CD4-positive, CD25-positive, alpha-beta regulatory T cell (primary cell): ENCODE results near the gene PRKACA. TPM values are rescaled to one million over a fixed set of nuclear protein-coding genes. Genes with fewer than 3 reads are reported as not detected.

Experiments
- ATAC-seq, 2 donors: fragments of 150-1000 bp; cut with Tn5 transposase; one replicate each; pipeline ENCODE4 v1.10.0; 2021; ENCODE audit warnings: low read depth in 2 of 2, moderate number of reproducible peaks in 2 of 2, moderate library complexity in 1 of 2
- DNase-seq, 3 donors: peaks; one replicate each; pipeline versions ENCODE4 v3.0.0 to v3.0.0-alpha.2; 2012 to 2022; ENCODE audit warnings: mixed read lengths in 1 of 3
- H3K27ac ChIP-seq: one replicate; pipeline ENCODE4 v1.7.0; 2013; ENCODE audit warnings: mild to moderate bottlenecking, low read length; ENCODE audit not compliant: insufficient read depth, poor library complexity, severe bottlenecking
- H3K27me3 ChIP-seq: one replicate; pipeline ENCODE4 v1.7.0; 2013; ENCODE audit warnings: low read length; ENCODE audit not compliant: control insufficient read depth, insufficient read depth
- H3K36me3 ChIP-seq: one replicate; pipeline ENCODE4 v1.7.0; 2013; ENCODE audit warnings: mild to moderate bottlenecking, low read length, moderate library complexity; ENCODE audit not compliant: control insufficient read depth, insufficient read depth
- H3K4me1 ChIP-seq: 2 replicates; pipeline ENCODE4 v1.7.0; 2013; ENCODE audit warnings: mild to moderate bottlenecking, low read length; ENCODE audit not compliant: insufficient read depth, control insufficient read depth, poor library complexity, severe bottlenecking
- H3K4me3 ChIP-seq: one replicate; pipeline ENCODE4 v1.7.0; 2013; ENCODE audit warnings: low read depth, mild to moderate bottlenecking, low read length, moderate library complexity
- H3K9me3 ChIP-seq, 2 experiments: 1 replicate in 1 of 2; 2 replicates in 1 of 2; pipeline ENCODE4 v1.7.0; 2013; ENCODE audit warnings: low read length in 2 of 2, mild to moderate bottlenecking in 1 of 2, moderate library complexity in 1 of 2; ENCODE audit not compliant: control insufficient read depth in 2 of 2
- H3K27ac Mint-ChIP-seq, 3 donors: one replicate each; pipeline ENCODE4 v1.8.0; 2020 to 2022; ENCODE audit warnings: mild to moderate bottlenecking in 3 of 3, mixed read lengths in 3 of 3, moderate library complexity in 2 of 3
- H3K27me3 Mint-ChIP-seq: one replicate; pipeline ENCODE4 v1.8.0; 2022; ENCODE audit warnings: mild to moderate bottlenecking, mixed read lengths
- H3K36me3 Mint-ChIP-seq: one replicate; pipeline ENCODE4 v1.8.0; 2020; ENCODE audit warnings: mixed read lengths
- H3K4me1 Mint-ChIP-seq, 4 donors: one replicate each; pipeline ENCODE4 v1.8.0; 2020 to 2022; ENCODE audit warnings: mixed read lengths in 4 of 4, mild to moderate bottlenecking in 1 of 4
- H3K4me3 Mint-ChIP-seq, 4 donors: one replicate each; pipeline ENCODE4 v1.8.0; 2020 to 2022; ENCODE audit warnings: mild to moderate bottlenecking in 4 of 4, mixed read lengths in 4 of 4, moderate library complexity in 3 of 4
- H3K9me3 Mint-ChIP-seq, 7 donors: one replicate each; pipeline ENCODE4 v1.8.0; 2020 to 2022; ENCODE audit warnings: mixed read lengths in 7 of 7, mild to moderate bottlenecking in 3 of 7, moderate library complexity in 2 of 7
- polyA plus RNA-seq, 4 donors: library from polyadenylated mRNA; unstranded; fragments of 300-500 nt; fragmentation: Illumina TruSeq; gene quantifications; one replicate each; pipeline ENCODE4 v1.2.3, GENCODE V29; 2021
- total RNA-seq: library from RNA; stranded (reverse); gene quantifications from one replicate; pipeline ENCODE4 v1.2.3, GENCODE V29; 2022

PRKACA gene
- total RNA-seq (40.2 TPM), polyA plus RNA-seq (1 to 10 TPM in 2 of 4 donors, under 1 TPM in 2; 0.47 to 1.8 (median 1.00) TPM)

- H3K36me3 Mint-ChIP-seq: no peaks in the 10 kb centered on the region
- H3K9me3 Mint-ChIP-seq: peaks cover 0 to 2% (median 0%) of the 10 kb centered on the region in 7 donors
- H3K4me3 Mint-ChIP-seq: peak within 1 kb of the TSS; percentile 95 to 98 (median 98)
- no peaks in the 10 kb centered on the region for H3K9me3 ChIP-seq
- no peaks in the 10 kb centered on the region for H3K27me3 ChIP-seq
- H3K4me3 ChIP-seq: peak within 1 kb of the TSS; percentile 53
- peaks cover 0 to 47% (median 31%) of the 10 kb centered on the region in 4 donors for H3K4me1 Mint-ChIP-seq
- DNase-seq (peak; percentile 98 to 99 (median 98)), ATAC-seq (peak; percentile 96 to 98)
- H3K27ac ChIP-seq: peak within 1 kb of the TSS; percentile 70
- H3K27me3 Mint-ChIP-seq: no peaks in the 10 kb centered on the region
- peak within 1 kb of the TSS; percentile 88 to 97 (median 91) for H3K27ac Mint-ChIP-seq
- no peaks in the 10 kb centered on the region for H3K36me3 ChIP-seq
- peaks cover 41% of the 10 kb centered on the region for H3K4me1 ChIP-seq
Measured at GRCh38 chr19:14117668-14118164, at the start of gene PRKACA. PRKACA (minus strand) TSS chr19:14117762; CDS start chr19:14117547, 215 bp downstream.

- Mint-ChIP-seq H3K27ac (peak overlapping the region; percentile 90 to 97 (median 92)), H3K27me3 (no peaks in the 10 kb centered on the region), H3K9me3 (peaks cover 0 to 2% (median 0%) of the 10 kb centered on the region in 7 donors), H3K36me3 (peaks cover 15% of the 10 kb centered on the region), H3K4me3 (peak overlapping the region; percentile 82 to 86 (median 86)), H3K4me1 (peaks cover 0 to 35% (median 16%) of the 10 kb centered on the region in 4 donors)
- peak; percentile 4 to 19 for ATAC-seq
- DNase-seq: peak in 2 of 3 donors; percentile 14 to 27
- peak overlapping the region; percentile 52 for H3K27ac ChIP-seq
- H3K9me3 ChIP-seq: no peaks in the 10 kb centered on the region
- peaks cover 25% of the 10 kb centered on the region for H3K4me1 ChIP-seq
- no peaks in the 10 kb centered on the region for H3K27me3 ChIP-seq
- peak overlapping the region; percentile 73 for H3K4me3 ChIP-seq
- H3K36me3 ChIP-seq: no peaks in the 10 kb centered on the region
Measured at GRCh38 chr19:14166999-14167575, 49.5 kb upstream of the PRKACA start.

- H3K27ac ChIP-seq: peak overlapping the region; percentile 52
- no peaks in the 10 kb centered on the region for H3K36me3 ChIP-seq
- no peaks in the 10 kb centered on the region for H3K27me3 ChIP-seq
- Mint-ChIP-seq H3K4me1 (peaks cover 0 to 35% (median 16%) of the 10 kb centered on the region in 4 donors), H3K36me3 (peaks cover 13% of the 10 kb centered on the region), H3K9me3 (peaks cover 0 to 2% (median 0%) of the 10 kb centered on the region in 7 donors), H3K27ac (peak overlapping the region; percentile 90 to 97 (median 92)), H3K27me3 (no peaks in the 10 kb centered on the region), H3K4me3 (peak overlapping the region; percentile 82 to 86 (median 86))
- H3K4me1 ChIP-seq: peaks cover 25% of the 10 kb centered on the region
- peak in 2 of 3 donors; percentile 32 to 52 for DNase-seq
- ATAC-seq: no peak
- peak overlapping the region; percentile 73 for H3K4me3 ChIP-seq
- no peaks in the 10 kb centered on the region for H3K9me3 ChIP-seq
Measured at GRCh38 chr19:14165990-14166830, 48.6 kb upstream of the PRKACA start.

GRCh38 chr19:14164724-14165493 lies 47.3 kb upstream of the PRKACA start:
- Histone ChIP-seq H3K9me3 (no peaks in the 10 kb centered on the region), H3K36me3 (no peaks in the 10 kb centered on the region), H3K27me3 (no peaks in the 10 kb centered on the region), H3K4me3 (no peak overlapping the region), H3K4me1 (peaks cover 25% of the 10 kb centered on the region), H3K27ac (no peak overlapping the region)
- Mint-ChIP-seq H3K36me3 (peaks cover under 1% of the 10 kb centered on the region), H3K4me3 (peak overlapping the region in 1 of 4 donors; percentile 32), H3K27me3 (no peaks in the 10 kb centered on the region), H3K4me1 (peaks cover 0 to 31% (median 14%) of the 10 kb centered on the region in 4 donors), H3K9me3 (no peaks in the 10 kb centered on the region), H3K27ac (no peak overlapping the region)
- ATAC-seq (no peak), DNase-seq (no peak)

- no peak overlapping the region for H3K27ac Mint-ChIP-seq
- no peaks in the 10 kb centered on the region for H3K36me3 Mint-ChIP-seq
- Histone ChIP-seq H3K27me3 (no peaks in the 10 kb centered on the region), H3K9me3 (no peaks in the 10 kb centered on the region), H3K4me3 (no peak overlapping the region), H3K36me3 (no peaks in the 10 kb centered on the region), H3K27ac (no peak overlapping the region), H3K4me1 (peaks cover 25% of the 10 kb centered on the region)
- H3K4me3 Mint-ChIP-seq: no peak overlapping the region
- DNase-seq (no peak), ATAC-seq (no peak)
- no peaks in the 10 kb centered on the region for H3K9me3 Mint-ChIP-seq
- H3K27me3 Mint-ChIP-seq: no peaks in the 10 kb centered on the region
- H3K4me1 Mint-ChIP-seq: peaks cover 0 to 31% (median 14%) of the 10 kb centered on the region in 4 donors
Measured at GRCh38 chr19:14164082-14164481, 46.5 kb upstream of the PRKACA start.

- peak overlapping the region in 1 of 4 donors; percentile 43 for H3K4me3 Mint-ChIP-seq
- H3K27me3 ChIP-seq: no peaks in the 10 kb centered on the region
- DNase-seq: no peak
- no peaks in the 10 kb centered on the region for H3K36me3 ChIP-seq
- H3K4me3 ChIP-seq: no peak overlapping the region
- peaks cover 0 to 23% (median 10%) of the 10 kb centered on the region in 4 donors for H3K4me1 Mint-ChIP-seq
- no peak for ATAC-seq
- H3K36me3 Mint-ChIP-seq: no peaks in the 10 kb centered on the region
- no peaks in the 10 kb centered on the region for H3K27me3 Mint-ChIP-seq
- no peaks in the 10 kb centered on the region for H3K9me3 Mint-ChIP-seq
- H3K27ac ChIP-seq: no peak overlapping the region
- H3K9me3 ChIP-seq: no peaks in the 10 kb centered on the region
- H3K27ac Mint-ChIP-seq: no peak overlapping the region
- H3K4me1 ChIP-seq: peaks cover 23% of the 10 kb centered on the region
Measured at GRCh38 chr19:14162871-14163297, 45.3 kb upstream of the PRKACA start.

GRCh38 chr19:14161305-14161704 lies 43.7 kb upstream of the PRKACA start:
- Mint-ChIP-seq H3K36me3 (no peaks in the 10 kb centered on the region), H3K27ac (no peak overlapping the region), H3K4me3 (no peak overlapping the region), H3K4me1 (peaks cover 0 to 9% (median 1%) of the 10 kb centered on the region in 4 donors), H3K27me3 (no peaks in the 10 kb centered on the region), H3K9me3 (no peaks in the 10 kb centered on the region)
- DNase-seq: no peak
- Histone ChIP-seq H3K36me3 (peaks cover 3% of the 10 kb centered on the region), H3K27ac (no peak overlapping the region), H3K4me1 (peaks cover 7% of the 10 kb centered on the region), H3K9me3 (no peaks in the 10 kb centered on the region), H3K27me3 (no peaks in the 10 kb centered on the region), H3K4me3 (no peak overlapping the region)
- ATAC-seq: no peak
